GM18907 (cell line): ENCODE measurements around the gene PDCL3.

Experiments
- ATAC-seq: cut with Tn5 transposase; IDR thresholded peaks from one replicate; pipeline ENCODE4 v1.9.1; 2021; ENCODE audit warnings: mild to moderate bottlenecking, moderate library complexity; ENCODE audit not compliant: unreplicated experiment

PDCL3 gene

DNA sequence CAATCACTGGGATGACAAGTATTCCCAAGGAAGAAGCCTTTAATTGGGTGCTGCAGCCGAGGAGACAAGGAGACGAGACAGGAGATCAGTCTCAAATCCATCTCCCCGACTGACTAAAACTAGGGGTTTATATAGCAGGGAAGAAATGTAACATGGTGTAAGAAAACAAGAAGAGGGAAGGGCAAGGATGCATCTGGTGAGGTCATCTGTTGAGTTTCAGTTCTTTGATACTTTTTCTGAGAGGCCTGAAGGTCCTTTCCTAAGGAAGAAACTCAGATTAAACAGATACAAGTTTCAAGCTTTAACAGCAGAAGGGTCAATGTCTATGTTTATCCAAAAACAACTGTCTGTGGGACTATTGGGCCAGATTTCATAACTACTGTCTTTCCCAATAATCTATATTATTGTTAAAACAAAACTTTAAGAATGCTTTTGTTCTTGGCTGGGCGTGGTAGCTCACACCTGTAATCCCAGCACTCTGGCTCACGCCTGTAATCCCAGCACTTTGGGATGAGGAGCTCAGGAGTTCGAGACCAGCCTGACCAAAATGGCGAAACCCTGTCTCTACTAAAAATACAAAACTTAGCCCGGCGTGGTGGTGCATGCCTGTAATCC is 2.5 kb upstream of the PDCL3 start:
- no peak for ATAC-seq

DNA sequence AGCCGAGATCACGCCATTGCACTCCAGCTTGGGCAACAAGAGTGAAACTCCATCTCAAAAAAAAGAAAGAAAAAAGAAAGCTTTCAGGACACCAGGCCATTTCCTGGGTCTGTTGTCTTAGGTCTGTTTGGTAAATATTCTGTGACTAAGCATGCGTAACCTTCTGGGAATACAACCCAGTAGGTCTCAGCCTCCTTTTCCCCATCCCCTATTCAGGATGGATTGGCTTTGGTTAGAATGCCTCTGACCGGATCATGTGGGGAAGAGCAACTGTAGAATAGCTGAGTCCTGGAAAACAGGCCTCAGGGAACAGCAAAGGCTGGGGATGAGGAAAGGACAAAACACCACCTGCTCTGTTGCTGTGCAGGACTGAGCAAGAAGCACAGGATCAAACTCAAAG is 1.6 kb upstream of the PDCL3 start:
- no peak for ATAC-seq

DNA sequence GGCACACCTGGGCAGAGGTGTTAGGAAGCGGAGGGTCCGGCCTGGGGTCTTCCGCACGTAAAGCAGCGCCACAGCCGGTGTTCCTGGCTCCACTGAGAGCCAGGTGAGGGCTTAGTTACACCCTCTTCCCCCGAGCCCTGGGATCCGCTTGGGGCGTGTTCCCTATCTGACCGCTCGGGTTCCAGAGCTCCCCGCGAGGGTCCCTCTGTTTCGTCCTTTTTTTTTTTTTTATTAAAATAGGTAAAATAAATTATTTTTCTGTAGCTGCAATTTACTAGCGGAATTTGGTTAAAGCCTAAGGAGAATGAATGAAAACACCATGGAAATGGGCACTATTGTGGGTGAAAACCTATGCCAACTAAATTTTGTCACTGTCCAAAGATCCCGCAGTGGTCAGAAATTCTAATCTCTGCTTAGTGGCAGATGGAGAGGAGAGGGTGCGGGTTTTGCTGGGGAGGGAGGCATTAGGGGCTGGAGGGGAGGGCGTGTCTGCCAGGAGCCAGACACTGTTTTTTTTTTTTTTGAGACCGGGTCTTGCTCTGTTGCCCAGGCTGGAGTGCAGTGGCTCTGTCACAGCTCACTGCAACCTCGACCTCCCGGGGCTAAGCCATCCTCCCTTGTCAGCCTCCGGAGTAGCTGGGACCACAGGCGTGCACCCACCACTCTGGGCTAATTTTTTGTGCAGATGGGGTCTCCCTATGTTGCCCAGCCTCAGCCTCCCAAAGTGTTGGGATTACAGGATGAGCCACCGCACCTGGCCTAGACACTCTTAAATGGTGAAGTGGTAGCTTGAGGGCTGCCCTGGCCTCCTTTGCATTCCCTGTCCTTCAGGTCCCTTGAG is 834 bp downstream of the PDCL3 start:
- peak; percentile 22 for ATAC-seq

DNA sequence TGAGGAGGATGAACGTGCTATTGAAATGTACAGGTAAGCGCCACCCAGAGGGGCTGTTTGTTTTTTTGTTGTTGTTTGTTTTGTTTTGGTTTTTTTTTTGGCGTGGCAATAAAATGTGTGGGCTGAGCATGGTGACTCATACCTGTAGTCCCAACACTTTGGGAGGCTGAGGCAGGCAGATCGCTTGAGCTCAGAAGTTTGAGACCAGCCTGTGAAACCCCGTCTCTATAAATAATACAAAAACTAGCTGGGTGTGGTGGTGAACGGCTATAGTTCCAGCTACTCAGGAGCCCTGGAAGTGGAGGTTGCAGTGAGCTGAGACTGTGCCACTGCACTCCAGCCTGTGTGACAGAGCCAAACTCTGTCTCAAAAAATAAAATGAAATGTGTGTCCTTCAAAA is 6.2 kb downstream of the PDCL3 start:
- no peak for ATAC-seq

DNA sequence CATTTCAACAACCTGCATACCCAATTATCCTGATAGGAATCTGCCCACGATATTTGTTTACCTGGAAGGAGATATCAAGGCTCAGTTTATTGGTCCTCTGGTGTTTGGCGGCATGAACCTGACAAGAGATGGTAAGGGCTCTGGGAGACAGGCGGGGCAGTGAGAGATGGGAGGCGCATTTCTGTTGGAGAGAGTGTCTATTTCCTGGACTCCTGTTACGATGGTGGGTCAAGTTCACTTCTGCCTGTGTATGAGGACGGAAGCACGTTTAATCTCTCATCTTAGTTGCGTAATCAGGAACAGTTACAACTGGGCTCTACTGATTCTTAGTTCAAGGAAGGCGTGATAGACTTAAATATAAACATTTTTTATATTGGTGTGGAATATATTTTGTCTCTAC is 8.9 kb downstream of the PDCL3 start:
- no peak for ATAC-seq

DNA sequence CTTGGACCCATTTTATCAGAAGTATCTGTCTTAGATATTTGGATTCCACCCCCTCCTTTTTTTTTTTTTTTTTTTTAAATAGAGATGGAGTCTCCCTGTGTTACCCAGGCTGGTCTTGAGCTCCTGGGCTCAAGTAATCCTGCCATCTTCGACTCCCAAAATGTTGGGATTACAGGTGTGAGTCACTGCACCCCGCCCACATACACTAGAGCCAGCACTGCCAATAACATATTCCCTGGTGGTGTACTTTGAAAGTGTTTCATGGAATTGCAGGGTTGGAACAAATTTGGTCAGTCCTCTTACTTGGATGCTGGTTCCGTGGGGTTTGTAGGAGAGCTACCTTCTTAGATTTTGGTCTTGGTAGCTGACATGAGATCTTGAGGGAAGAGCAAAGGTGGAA is 15.0 kb downstream of the PDCL3 start:
- ATAC-seq, result no peak

DNA sequence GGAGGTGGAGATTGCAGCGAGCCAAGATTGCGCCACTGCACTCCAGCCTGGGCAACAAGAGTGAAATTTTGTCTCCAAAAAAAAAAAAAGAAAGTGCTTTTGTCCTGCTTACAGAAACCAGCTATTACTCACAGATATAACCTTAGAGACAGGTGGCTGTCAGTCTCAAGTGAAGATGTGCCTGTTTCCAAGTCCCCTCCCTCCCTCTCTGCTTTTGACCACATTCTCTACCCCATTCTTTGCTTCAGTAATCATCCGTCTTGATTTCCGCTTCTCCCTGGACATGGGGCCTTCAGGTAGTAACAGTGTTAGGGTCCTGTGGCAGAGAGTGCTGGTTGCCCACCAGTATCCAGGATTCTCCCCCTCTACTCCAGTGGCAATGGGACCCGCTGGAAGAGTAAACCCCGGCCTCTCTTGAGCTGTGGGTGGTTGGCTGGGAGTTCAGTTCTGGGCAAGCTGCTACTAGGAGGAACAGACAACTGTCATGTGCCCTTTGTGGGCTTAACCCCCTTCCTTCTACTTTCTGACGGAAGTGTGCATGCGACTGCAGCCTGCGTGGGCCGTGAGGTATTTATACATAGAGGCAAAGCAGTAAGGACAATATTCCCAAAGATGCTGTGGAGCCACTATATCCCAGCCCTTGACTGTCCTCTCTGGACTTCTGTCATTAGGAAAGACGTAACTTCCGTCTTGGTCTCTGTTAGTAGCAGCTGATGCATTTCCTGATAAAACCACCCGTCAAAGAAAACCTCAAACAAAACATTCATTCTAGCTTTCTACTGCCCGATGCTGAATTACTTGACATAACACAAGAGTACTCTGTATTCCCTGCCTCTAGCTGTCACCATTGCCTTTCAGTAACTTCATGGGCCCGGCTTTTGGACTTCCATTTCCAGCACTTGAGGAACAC is 17.8 kb downstream of the PDCL3 start:
- peak; percentile 81 for ATAC-seq

DNA sequence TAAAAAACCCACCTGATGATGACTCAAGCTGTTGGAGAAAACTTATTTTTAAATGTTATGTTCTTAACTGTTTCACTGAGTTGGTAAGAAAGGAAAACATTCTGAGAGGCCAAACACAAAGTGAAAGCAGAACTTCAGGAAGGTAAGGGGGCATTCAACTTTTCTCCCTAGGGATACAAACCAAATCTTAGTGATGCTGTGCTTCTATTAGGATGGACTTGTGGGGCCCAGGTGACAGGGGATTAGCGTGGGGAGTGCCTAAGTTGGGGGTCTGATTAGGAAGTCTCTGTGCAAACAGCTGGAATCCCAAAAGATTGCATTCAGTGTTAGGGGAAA is 18.5 kb downstream of the PDCL3 start:
- peak; percentile 7 for ATAC-seq

DNA sequence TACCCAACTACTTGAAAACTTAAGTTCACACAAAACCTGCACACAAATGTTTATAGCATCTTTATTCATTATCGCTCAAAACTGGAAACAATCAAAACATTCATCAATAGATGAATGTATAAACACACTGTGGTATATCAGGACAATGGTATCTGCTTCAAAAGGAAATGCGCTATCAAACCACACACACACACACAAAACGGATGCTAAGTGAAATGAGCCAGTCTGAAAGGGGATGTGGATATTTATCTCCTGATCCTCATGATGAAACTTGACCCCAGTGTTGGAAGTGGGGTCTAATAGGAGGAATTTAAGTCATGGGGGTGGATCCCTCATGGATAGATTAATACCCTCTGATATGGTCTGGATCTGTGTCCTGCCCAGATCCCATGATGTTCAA is 22.0 kb downstream of the PDCL3 start:
- ATAC-seq, result no peak

DNA sequence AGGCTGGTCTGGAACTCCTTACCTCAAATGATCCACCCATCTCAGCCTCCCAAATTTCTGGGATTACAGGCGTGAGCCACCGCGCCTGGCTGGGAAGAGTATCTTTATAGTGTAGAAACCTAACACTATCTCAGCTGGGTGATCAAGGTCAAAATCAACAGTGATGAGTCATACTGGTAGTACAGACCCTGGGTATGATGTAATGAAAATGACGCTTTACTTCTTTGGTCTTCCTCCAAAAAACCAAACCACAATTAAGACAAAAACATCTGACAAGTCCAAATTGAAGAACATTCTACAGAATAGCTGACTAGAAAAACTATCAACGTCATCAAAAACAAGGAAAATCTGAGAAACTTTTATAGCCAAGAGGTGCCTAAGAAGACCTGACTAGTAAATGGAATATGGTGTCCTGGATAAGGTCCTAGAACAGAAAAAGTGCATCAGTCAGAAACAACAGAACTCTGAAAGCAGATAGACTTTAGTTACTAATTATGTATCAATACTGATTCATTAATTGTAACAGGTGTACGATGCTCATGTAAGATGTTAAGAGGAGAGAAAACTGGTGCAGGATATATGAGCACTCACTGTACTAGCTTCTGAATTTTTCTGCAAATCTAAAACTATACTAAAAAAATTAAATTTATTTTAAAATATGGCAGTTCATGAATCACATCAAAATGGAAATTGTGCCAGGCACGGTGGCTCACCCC is 25.4 kb downstream of the PDCL3 start:
- ATAC-seq, result peak; percentile 82

DNA sequence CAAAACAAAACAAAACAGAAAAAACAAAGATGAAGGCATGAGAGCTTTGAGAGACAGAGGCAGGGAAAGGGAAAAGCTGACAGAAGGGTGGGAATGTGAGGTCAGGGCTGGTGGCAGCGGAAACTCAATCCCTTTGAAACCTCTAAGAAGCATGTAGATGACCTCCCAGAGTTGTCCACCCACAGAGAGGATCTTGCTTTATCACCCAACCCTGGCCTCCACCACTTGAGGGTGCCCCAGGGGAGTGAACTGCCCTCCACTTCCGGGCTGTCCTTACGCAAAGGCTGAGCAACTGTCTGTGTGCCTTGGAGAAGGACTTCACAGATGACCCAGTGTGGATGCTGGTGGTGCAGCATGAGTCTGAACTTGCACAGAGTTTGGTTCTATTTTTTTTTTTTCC is 26.7 kb downstream of the PDCL3 start:
- ATAC-seq, result no peak

DNA sequence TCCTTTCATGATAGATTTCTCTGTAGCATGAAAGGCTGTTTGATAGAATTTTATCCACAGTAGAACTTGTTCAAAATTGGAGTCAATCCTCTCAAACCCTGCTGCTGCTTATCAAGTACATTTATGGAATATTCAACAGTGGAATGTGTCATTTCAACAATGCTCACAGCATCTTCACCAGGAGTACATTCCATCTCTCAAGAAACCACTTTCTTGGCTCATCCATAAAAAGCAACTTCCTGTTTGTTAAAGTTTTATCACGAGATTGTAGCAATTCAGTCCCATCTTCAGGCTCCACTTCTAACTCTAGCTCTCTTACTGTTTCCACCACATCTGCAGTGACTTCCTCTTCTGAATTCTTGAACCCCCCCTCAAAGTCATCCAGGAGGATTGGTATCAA is 29.4 kb downstream of the PDCL3 start:
- ATAC-seq, result no peak

DNA sequence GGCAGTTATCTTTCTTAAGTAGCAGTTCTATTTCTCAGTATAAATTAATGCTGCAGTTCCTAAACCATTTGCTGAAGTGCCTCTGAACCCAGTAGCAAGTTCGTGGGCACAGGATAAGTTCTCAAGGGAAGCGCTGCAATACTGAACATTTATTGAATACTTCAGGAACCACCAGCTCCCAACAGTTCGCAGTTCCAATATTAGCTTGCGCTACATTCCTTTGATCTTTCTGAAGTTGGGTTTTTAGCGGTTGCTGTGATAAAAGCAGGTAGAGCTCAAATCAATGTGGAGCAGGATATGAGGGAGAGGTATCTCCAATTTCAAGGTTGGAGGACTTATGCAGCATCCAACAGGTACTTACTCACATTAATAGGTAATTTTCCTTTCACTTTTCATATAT is 33.7 kb downstream of the PDCL3 start:
- no peak for ATAC-seq

DNA sequence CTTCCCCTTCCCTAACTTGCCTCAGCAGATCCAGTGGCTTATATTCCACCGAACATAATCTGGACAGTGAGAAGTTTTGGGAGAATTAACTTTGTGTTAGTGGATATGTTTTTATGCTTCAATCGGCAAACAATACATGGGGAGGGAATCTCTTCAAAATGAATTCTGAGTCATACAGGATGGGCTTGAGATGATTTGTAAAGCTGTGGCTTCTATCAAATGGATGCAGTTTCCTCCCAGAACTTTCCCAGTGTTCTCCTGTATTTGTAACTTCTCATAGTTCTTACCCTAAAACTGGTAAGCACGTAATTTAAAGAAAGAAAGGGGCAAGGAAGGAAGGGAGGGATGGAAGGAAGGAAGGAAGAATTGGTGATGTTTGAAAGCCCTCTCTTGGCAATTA is 36.8 kb downstream of the PDCL3 start:
- ATAC-seq, result no peak

DNA sequence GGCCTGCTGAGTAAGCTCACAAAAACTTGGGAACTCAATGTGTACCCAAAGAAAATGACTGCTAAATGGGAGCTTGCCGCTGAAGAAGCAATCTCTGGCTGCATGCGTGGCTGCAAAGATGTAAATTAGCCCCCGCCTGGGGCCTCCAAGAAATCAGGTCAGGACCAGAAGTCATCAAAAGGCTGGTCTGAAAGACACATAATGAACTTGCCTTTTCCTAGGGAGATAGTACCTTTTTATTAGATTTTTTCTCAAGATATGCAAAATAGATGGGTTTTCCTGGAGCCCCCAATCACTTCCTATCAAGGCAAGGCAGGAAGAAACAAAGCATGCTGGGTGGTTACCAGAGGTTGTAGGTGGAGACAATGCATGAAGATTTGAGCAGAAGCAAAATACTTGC is 38.9 kb downstream of the PDCL3 start:
- no peak for ATAC-seq

DNA sequence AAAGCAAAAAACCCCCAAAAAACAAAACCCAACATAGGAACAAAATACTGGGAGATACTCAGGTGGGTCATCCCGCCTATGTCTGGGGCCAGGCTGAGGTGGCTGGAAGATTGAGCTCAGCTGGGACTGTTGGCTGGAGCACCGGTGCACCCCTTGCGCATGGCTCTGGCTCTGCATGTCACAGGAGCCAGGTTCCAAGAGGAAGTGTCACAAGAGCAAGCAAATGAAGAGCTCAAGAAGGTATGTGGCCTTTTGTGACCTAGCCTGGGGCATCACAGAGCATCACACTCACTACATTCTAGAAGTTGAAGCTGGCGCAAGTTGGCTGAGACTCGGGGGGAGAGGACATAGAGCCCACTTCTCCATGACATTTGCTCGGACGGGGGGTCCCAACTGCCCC is 40.6 kb downstream of the PDCL3 start:
- no peak for ATAC-seq

DNA sequence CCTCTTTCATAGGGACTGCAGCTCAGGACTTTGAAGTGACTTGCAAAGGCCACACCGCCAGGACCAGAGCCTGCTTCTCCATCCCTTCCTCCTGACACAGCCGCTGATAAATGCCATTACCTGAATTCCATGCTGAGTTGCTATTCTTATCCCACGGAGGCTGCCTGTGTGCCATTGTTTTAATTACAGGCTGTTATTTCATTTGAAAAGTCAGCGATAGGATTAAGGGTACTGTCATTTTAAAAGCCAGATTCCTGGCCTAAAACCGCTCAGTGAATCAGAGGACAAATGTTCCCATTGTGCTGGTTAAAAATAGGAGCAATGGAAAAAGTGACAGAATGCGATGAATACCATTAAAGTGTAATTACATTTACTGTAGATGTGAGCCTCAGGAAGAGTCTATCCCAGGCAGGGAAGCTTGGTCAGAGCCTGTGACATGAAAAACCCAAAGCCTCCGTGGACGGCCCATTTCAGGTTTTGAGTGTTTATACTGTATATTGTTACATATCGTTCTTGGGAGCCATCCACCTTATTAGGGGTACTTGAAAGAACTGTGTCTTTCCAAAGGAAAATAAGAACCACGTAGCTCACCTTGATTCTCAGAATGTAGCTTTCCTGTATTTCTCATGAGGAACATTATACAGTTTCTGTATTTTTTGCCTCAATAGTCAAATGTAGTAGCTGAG is 41.3 kb downstream of the PDCL3 start:
- ATAC-seq, result no peak

DNA sequence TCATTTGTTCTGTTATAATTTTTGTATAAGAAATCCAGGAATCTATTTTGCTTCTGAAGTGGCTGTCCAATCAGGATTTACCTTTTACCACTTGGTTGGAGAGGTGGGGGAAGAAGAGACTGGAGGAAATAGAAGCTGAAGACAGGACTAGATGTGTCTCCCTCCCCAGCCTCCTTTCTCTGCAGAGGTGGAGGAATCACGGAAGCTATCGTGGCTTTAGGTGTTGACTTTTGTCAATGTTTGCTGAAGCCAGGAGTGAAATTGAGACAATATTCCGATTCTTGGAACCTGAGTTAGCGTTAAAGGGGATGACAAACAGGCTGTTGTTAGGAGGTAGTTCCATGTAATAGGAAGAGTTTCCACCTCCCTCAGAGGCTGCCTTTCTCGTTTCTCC is 43.5 kb downstream of the PDCL3 start:
- no peak for ATAC-seq

DNA sequence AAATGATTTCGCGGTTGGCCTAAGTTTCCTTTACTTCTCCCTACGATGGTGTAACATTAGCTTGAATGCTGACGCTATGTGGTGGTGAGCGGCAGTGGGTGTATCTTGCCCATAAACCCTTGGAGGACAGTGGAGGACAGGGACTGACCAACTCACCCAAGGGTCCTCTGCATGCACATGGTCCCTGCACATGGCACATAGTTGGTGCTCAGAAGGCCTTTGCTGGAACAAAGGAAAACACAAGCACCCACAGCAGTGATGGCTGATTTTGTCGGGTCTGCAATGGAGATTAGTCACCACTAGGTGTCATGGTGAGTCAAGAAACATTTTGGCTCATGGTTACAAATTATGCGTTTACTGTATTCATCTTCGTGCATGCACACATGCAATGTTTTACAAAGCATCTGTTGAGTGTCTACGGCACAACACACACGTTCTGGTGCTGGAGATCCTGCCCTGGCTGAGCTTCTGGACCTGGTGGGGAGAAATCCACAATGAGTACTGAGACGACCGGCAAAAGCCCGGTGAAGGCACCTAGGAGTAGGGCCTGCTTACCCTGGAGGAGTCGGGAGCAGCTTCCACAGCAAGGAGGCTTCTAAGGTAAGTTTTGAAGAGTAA is 44.0 kb downstream of the PDCL3 start:
- ATAC-seq, result no peak

DNA sequence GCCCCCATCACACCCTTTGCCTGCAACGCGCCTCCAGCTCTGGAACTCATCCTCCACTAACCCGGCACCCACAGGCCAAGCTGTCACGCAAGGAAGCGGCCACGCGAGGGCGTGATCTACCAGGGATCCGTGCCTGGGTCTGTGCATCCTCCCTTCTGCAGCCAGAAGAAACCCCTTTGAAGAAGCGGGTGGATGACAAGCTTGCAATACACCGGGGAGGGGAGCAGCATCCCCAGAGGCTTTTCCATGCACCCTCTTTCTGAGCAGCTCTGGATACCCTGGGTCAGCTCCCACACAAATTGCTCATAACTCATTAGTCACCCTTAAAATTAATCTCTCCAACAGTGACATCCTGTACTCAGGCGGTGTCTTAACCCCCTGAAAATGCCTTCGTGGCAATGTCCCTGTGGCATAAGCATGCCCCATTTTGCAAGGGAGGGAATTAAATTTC is 47.6 kb downstream of the PDCL3 start:
- ATAC-seq, result no peak
